Measurements from ENCODE around the gene RAD51C.

RAD51C gene

DNA sequence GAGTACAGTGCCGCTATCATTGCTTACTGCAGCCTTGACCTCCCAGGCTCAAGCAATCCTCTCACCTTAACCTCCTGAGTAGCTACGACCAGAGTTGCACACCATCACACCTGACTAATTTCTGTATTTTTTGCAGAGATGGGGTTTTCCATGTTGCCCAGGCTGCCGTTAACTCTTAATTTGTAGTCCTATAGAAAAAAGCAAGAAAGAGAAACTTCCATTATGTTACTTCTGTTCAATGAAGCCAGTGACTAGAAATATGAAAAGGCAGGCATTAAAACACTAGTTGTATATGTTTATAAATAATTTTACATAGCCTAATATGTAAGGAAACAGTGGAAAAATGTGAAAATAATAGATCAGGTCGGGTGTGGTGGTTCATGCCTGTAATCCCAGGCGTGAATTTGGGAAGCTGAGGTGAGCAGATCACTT lies 9.7 kb downstream of the RAD51C start:
- no peak overlapping the region for H3K4me3 ChIP-seq (ENCODE audit: low read depth, low read length)
- TF ChIP-seq CTCF (IDR thresholded peaks at IDR 0.05; ENCODE audit: borderline replicate concordance, insufficient read depth, low read depth, low read length) = no peak

- no peak for TF ChIP-seq CTCF (IDR thresholded peaks at IDR 0.05; ENCODE audit: borderline replicate concordance, insufficient read depth, low read depth, low read length)
- no peak overlapping the region for H3K4me3 ChIP-seq (ENCODE audit: low read depth, low read length)
Observed at GRCh38 chr17:58702708-58703107, 10.3 kb downstream of the RAD51C start.

DNA sequence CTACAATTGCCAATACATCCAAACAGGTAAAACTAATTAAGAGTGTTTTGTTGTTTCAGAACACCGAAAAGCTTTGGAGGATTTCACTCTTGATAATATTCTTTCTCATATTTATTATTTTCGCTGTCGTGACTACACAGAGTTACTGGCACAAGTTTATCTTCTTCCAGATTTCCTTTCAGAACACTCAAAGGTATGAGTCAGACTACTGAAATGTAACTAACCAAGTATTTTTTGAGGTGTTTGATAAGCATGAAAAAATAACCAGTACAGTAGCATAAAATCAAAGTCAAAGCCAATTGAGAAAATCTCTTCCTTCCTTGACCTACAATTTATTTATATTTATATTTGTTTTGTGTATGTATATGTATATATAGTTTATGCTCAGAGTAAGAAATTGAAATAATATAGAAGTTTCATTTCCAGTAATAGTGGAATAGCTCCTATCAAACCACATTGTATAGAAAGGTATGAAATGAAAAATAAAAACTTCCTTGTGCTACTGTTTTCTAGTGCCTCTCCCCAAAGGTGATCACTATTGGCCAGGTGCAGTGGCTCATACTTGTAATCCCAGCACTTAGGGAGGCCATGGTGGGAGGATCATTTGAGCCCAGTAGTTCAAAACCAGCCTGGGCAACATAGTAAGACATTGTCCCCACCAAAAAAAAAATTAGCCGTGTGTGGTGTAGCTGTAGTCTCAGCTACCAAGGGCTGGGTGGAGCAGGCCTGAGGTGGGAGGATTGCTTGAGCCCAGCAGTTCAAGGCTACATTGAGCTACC lies 10.9 kb downstream of the RAD51C start:
- no peak overlapping the region for H3K4me3 ChIP-seq (ENCODE audit: low read depth, low read length)
- TF ChIP-seq CTCF (IDR thresholded peaks at IDR 0.05; ENCODE audit: borderline replicate concordance, insufficient read depth, low read depth, low read length) = no peak

- no peak for TF ChIP-seq CTCF (IDR thresholded peaks at IDR 0.05; ENCODE audit: borderline replicate concordance, insufficient read depth, low read depth, low read length)
- H3K4me3 ChIP-seq (ENCODE audit: low read depth, low read length) = no peak overlapping the region
Observed at GRCh38 chr17:58703916-58704286, 11.5 kb downstream of the RAD51C start.

DNA sequence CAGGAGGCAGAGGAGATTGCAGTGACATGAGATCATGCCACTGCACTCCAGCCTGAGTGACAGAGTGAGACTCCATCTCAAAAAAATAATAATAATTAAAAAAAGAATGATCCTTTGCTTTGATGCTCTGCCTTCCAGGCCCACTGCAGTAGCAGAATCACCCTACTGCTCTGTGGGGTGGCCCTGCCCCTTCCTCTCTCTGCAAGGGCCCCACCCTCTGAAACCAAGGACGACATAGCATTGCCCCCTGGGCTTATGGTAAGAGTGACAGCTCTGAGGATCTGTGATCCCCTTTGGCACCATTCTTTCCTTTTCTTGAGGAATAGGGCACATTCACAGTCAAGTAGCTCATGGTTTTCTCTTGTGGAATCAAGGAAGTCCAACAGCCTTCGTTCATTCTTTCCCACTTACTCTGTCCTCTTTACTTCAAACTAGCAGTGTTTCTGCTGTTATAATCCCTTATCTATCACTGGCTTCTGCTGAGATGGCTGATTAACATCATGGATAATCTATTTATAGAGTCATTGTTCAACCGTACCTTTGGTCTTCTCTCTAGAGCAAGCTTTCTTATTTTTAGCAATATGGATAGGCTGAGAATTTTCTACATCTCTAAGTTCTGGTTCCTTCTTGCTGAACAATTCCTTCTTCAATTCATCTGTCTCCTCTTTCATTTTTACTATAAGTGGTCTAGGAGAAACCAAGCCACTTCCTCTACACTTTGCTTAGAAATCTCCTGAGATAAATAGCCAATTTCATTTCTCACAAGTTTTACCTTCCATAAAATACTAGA lies 14.1 kb downstream of the RAD51C start:
- H3K4me3 ChIP-seq (ENCODE audit: low read depth, low read length) = peak overlapping the region; percentile 28
- no peak for TF ChIP-seq CTCF (IDR thresholded peaks at IDR 0.05; ENCODE audit: borderline replicate concordance, insufficient read depth, low read depth, low read length)

DNA sequence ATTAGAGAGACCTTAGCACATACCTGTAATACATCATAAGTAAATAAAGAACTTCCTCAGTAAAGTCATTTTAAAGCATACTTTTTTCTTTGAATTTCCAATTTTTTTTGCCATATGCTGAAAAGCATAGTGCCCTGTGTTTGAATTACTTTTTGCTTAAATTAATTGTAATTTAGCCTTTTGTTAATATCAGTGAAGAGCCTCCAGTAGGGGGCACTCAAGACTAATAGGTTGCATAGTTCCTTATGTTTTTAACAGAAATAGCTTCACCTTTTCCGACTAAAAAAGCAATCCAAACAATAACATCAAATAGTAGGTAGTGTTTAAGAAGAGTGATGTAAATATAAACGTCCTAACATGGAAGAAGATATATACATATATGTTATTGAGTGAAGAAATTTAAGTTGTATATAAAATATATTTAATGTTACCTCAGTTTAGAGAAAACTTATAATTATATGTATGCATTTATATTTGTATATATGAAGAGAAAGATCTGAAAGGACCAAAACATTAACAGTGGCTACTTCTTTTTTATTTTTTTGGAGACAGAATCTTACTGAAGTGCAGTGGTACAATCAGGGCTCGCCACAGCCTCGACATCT lies 18.6 kb downstream of the RAD51C start:
- TF ChIP-seq CTCF (IDR thresholded peaks at IDR 0.05; ENCODE audit: borderline replicate concordance, insufficient read depth, low read depth, low read length) = peak; percentile 33; the same call in 1 of the 2 replicates
- H3K4me3 ChIP-seq (ENCODE audit: low read depth, low read length) = no peak overlapping the region

Data from GM12875 (cell line).